GM18873 (cell line): ENCODE data around the gene MC1R.
"Not testable (repeated sequence)": the region's sequence is repeated elsewhere in the genome, so short reads cannot be mapped to it uniquely, and the experiment has no call there.

Source experiments
- ATAC-seq: cut with Tn5 transposase; IDR thresholded peaks from one replicate; pipeline ENCODE4 v1.9.1; 2021; ENCODE audit warnings: mild to moderate bottlenecking, moderate library complexity, moderate number of reproducible peaks; ENCODE audit not compliant: unreplicated experiment, low FRiP score

MC1R gene

DNA sequence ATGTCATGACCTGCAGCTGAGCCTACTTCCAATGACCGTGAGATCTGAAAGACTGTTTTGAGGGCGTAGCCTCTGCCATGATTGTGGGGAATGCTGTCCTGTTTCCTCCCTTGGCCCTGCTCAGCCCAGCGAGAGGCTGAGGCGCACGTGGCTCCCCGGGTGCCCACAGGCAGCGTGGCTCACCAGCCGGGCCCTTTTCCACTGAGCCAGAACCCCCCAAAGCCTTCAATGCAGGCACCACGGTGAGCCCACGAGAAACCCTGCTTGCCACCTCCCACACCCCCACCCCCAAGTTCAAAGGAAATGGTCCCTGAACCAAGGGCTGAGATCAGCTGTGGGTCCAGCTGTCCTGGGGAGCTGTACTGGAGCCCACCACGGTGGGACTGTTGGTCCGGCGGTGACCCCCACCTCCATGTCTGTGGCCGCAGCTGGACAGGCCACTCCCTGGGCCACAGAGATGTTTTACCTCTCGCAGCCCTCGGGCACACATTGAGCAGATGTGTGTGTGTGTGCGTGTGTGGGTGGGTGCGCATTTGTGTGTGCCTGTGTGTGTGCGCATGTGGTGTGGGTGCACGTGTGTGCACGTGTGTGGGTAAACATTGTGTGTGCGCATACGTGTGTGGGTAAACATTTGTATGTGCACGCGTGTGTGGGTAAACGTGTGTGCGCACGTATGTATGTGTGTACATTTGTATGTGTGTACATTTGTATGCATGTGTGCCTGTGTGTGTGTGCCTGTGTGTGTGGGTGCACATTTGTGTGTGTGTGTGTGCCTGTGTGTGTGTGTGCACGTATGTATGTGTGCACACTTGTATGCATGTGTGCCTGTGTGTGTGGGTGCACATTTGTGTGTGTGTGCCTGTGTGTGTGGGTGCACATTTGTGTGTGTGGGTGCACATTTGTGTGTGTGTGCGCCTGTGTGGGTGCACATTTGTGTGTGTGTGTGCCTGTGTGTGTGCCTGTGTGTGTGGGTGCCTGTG lies 5.0 kb upstream of the MC1R start:
- ATAC-seq, result no peak

DNA sequence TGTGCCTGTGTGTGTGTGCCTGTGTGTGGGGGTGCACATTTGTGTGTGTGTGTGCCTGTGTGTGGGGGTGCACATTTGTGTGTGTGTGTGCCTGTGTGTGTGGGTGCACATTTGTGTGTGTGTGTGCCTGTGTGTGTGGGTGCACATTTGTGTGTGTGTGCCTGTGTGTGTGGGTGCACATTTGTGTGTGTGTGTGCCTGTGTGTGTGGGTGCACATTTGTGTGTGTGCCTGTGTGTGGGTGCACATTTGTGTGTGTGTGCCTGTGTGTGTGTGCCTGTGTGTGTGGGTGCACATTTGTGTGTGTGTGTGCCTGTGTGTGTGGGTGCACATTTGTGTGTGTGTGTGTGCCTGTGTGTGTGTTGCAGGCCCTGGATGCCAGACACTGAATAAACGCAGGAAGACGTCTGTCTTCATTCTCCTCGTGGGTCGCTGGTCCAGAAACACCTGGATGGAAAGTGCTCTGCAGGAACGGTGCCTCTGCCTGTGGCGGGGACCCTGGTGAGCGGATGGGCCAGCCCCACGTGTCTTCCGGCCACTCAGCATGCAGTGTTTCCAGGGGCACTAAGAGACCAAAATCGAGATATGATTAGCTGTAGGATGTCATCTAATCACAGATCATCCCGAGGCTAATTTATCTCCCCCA lies 3.9 kb upstream of the MC1R start:
- ATAC-seq, result not testable (repeated sequence)

DNA sequence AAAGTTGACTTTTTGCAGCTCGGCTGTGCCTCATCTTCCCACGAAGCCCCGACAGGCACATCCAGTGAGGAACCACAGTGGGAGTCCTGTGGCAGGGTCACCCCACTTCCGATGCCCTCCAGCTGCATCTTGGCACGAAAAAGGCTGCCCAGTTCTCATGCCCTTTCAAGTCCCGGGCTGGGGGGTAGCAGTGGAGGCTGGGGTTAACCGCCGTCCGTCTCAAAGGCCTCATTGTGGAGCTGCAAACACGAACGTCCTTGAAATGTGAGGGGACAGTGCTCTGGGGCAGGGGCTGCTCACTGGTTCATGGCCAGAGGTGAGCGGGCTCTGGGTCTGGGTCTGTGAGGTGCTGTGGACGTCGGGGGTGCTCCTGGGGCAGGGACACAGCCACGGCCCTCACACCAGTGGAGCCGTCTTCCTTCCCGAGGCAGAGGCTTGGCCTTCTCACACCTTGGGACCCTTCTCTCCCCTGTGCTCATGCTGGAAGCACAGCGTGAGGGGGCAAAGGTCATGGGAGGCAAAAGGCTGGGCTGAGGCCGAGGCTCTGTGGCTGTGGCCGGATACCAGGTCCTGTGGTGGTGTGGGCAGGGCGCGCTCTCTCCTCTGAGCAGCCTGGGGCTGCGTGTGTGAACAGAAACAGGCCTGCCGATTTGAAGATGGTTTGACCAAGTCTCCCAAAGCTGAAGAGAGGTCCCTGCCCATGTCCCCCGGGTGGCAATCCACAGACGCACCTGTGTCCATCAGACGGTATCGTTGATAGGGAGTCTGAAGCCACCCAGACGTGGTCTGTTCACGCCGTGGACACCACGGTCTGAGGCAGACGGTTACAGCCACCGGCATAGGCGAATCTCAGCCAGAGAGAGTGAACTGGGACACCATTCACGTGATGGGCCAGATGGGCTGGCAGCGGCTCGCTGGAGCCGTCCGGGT lies 3.1 kb upstream of the MC1R start:
- no peak for ATAC-seq

DNA sequence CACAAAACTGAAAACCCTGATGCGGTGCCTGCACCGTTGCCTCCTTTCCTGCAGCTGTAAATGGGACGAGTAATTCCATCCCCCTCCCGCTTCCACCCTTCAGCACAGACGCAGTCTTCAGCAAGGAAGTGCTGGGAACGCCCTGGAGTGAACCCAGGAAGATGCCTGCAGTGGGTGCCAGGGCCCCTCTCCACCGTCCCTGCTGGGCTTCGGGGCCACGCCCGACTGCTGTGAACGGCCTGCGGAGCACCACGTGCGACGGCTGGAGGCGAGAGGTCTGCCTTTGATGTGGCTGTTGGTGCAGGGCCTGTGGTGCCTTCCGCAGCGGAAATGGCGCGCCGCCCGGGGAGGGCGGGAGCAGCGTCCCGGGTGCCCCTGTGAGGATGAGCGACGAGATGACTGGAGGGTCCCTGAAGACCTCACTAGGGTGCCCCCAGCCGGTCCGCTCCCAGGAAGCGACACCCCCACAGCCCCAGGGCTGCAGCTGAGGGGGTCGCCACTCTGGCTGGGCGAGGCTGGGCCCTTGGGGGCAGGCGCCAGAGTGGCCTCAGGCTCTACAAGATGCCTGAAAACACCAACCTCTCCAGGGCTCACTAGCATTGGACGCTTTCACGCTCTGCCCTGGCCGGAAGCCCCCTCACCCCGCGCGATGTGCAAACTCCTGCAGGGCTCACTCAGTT lies 749 bp upstream of the MC1R start:
- no peak for ATAC-seq

DNA sequence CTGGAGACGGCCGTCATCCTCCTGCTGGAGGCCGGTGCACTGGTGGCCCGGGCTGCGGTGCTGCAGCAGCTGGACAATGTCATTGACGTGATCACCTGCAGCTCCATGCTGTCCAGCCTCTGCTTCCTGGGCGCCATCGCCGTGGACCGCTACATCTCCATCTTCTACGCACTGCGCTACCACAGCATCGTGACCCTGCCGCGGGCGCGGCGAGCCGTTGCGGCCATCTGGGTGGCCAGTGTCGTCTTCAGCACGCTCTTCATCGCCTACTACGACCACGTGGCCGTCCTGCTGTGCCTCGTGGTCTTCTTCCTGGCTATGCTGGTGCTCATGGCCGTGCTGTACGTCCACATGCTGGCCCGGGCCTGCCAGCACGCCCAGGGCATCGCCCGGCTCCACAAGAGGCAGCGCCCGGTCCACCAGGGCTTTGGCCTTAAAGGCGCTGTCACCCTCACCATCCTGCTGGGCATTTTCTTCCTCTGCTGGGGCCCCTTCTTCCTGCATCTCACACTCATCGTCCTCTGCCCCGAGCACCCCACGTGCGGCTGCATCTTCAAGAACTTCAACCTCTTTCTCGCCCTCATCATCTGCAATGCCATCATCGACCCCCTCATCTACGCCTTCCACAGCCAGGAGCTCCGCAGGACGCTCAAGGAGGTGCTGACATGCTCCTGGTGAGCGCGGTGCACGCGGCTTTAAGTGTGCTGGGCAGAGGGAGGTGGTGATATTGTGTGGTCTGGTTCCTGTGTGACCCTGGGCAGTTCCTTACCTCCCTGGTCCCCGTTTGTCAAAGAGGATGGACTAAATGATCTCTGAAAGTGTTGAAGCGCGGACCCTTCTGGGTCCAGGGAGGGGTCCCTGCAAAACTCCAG lies 1.1 kb downstream of the MC1R start:
- no peak for ATAC-seq

DNA sequence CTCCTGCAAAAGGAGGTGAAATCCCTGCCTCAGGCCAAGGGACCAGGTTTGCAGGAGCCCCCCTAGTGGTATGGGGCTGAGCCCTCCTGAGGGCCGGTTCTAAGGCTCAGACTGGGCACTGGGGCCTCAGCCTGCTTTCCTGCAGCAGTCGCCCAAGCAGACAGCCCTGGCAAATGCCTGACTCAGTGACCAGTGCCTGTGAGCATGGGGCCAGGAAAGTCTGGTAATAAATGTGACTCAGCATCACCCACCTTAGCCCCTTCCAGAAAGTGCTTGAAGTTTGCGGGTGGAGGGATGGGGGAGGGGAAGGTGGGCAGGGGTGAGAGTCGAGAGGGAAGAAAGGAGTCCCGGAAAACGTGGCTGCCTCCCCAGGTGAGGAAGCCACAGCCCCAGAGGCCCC lies 2.1 kb downstream of the MC1R start:
- ATAC-seq, result no peak

DNA sequence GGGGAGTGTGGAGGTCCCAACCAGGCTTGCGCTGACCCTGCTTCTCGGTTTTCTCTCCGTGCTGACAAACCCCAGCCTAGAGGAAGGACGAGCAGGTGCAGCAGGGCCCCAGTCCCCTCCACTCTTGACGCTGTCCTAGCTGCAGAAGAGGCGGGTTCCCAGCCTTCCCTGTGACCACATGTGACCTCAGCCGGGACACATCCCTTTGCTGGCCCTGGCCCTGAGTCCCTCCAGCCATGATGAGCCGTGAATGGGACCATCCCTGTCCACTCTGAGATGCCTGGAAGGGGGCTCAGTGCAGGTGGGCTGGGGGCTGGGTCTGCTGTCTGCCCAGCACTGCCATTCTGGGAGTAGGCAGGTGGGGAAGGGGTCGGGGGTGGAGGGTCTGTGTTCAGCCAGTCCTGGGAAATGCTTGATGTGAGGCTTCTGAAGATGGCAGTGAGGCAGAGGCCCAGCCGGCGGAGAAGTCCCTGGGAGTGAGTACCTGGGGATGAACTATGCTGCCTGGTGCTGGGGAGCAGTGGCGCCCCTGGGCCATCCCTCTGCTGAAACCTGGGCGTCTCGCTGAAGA lies 2.6 kb downstream of the MC1R start:
- no peak for ATAC-seq

DNA sequence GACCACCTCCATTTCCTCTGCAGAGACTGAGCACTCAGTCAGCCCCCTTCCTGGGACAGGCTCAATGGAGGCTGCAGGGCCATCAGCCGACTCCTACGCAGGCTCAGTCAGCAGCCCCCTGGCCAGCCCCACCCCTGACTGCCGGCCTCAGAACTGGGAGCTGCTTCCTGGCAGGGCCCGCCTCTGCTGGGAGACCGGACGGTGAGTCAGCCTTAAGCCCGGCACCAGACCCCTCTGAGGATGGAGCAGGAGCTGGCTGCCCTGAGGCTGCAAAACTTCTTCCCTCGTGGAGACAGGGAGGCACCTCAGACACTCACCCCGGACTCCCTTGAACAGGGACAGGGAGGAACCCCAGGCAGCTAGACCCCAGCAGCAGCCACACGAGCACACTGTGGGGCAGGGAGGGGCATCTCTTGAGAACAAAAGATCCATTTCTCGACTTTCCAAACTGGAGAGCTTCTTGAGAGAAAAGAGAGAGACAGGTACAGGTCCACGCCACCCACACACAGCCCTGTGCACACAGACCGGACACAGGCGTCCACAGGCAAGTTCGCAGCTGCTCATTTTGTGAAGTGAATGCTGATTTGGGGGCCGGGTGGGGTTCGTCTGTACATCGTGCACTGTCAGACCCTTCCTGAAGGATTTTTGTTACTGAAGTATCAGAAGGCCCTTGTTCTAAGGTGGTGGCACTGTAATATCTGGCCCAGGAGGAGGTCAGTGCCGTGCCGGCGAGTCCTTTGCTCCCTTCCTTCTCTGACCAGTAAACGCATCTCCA lies 3.2 kb downstream of the MC1R start:
- no peak for ATAC-seq

DNA sequence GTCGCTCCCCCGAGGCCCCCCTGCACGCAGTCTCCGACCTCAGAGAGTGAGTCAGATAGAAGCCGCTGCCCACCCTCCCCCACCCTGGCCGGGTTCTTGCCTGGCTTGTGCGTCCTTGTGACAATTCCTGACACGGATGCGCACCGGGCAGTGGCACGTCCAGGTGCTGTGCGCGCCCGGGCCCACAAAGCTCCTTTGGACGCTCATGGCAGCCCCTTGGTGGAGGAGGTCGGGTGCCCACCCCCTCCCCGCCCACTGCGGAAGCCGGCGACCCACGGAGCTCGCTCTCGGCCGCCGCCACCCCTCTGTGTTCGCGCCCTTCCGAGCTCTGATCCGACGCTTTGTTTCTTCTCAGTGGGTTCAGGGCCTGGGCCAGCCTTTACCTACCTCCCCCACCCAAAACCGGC lies 3.8 kb downstream of the MC1R start:
- no peak for ATAC-seq

DNA sequence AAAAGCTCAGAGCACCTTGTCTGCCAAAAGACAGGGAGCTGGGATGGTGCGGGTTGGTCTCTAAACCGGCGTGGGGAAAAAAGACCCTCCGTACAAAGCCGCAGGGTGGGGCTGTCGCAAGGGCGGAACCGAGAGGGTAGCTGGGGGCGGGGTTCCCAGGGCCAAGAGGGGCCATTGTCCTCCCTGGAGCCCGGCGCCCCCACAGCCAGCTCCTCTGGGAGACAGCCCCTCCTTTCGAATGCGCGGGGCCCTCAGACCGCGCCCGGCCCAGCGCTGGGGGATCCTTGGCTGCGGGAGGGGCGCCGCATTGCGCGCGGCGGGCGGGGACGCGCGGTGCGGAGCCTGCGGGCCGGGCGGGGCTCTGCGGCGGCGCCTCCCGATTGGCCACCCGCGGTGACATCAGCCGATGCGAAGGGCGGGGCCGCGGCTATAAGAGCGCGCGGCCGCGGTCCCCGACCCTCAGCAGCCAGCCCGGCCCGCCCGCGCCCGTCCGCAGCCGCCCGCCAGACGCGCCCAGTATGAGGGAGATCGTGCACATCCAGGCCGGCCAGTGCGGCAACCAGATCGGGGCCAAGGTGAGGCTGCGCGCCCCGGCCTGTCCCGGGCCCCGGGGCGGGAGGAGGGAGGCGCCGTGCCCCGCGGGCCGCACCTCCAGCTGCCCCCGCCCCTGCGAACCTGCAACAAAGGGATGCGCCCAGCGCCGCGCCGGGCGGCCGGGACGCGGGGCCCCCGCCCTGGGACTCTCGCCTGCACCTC lies 4.4 kb downstream of the MC1R start, which contains the start of gene TUBB3:
TUBB3 (plus strand) TSS at position 459 of the 756 bp plus-strand sequence; CDS start at position 519, 60 bp downstream.
- ATAC-seq, result no peak

DNA sequence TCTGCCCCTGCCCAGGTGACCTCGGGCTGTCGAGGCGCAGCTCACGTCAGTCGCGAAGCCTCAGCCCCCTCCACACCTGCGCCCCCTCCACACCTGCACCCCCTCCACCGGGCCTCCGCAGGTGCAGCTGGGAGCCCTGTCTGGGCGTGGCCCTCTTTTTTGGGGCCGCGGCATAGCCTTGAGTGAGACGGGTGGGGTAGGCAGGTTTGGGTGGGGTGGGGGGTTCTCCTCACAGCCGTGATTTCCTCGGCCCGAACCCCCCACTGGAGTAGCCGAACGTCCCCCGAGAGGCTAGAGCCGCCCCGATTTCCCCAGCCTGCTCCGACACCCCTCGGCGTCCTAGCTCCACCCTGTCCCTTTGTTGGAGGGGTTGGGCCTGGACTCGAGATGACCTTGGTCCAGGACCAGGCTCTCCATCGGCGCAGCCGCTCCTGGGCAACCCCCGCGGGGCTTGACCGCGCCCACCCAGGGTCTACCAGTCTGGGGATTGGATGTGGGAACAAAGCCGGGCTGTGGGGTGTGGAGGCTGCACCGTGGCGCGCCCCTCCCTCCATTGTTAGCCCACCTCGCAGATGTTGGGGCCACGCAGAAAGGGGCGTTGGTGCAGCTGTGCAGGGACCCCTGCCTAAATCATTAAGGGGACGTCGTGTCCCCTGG lies 5.1 kb downstream of the MC1R start:
- ATAC-seq, result no peak

DNA sequence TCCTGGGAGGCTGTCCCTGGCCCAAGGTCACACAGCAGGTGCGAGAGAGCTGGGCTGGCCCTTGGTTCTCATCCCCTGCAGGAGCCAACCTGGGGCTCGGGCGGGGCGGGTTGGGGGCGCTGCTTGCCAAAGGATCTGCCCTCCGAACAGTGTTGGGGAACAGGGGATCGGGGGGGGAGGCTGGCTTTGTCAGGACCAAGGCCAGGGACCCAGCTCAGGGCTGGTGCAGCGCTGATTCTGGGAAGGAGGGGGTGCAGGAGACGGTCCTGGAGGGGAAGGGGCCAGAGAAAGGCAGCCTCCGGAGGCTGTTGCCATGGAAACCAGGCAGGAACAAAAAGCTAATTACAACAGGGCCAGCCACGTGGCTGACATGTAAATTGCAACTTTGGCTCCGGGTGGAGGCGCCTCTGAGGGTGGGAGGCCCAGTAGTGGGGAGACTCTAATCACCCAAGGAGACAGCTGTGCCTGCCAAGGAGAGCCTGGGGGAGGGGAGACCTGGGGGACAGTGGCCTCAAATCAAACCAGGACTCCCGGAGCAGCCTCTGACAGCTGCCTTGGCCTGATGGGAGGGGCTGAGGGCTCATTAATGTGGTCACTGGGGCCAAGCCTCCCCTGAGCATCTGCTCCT lies 5.7 kb downstream of the MC1R start:
- no peak for ATAC-seq

DNA sequence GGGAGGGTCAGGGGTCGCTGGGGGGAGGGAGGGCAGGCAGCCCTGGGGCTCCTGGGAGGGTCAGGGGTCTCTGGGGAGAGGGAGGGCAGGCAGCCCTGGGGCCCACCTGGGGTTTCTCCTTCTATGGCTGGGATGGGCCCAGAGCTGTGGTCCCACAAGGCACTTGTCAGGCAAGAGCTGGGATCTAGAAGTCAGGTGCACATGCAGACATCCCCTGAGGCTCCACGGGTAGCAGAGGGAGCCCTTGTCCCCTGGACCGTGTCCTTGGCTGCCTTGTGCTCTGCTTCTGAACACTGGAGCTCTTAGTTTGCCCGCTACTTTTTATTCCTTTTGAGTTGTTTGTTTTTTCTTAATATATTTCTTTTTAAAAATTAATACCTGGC lies 6.3 kb downstream of the MC1R start:
- ATAC-seq, result no peak

DNA sequence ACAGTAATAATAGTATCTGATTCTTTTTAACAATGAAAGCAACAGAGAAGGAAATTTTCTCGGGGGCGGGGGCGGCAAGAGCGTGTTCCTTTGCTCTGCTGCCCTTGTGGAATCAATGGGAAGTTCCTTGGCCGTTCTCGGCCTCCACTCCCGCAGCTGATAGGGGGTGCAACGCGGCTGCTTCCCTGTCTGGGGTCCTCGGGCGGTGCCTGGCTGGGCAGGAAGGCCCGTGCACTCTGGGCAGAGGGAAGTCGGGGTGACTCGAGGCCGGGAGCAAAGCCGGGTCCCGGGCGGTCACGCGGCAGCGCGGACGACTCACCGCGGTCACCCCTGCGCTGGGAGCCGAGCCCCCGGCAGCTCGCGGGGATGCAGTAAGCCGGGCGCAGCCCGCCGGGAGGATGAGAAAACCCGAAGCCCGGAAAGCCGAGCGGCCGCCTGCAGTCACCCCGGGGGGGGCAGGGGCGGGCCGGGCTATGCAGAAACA lies 7.0 kb downstream of the MC1R start:
- ATAC-seq, result no peak

DNA sequence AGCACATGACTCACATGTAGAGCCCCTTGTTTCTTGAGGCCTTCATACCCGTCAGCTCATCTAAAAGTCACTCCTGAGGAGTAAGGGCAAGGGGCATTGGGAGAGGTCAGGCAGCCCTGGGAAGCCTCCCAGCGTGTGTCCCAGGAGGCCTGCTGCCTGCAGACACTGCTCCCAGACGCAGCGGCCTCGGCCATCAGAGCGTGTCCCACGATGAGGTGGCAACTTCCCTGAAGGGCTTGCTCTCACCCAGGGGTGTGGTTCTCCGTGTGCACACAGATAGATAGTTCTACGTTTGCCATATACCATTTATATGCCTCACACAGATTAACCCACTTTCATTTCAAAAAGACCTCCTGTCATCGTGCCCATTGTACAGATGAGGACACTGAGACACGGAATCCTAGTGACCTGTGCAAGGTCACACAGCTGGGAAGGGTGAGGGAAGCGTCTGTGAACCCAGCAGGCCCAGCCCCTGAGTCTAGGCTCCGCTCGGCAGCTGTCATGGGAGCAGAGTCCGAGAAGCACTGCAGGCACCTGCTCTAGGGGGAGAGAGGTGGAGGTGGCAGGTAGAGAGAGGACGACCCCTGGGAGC lies 12.7 kb downstream of the MC1R start:
- ATAC-seq, result no peak

DNA sequence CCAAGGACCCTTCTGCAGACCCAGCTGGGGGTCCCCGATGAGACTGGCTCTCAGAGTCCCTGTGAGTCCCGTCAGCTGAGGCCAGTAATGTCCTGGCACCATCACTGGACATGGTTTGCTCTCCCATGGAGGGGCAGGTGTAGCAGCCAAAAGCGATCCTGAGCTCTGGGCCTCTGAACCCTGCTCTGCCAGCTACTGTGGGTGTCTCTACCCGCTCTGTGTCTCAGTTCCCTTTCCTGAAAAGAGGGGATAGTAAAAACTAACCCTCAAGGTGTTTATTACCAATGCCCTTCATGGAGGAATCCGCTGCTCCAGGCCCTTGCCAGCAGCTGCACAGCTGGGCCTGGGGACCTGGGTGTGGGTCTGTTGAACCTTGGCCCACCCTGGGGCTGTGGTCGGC lies 13.3 kb downstream of the MC1R start:
- no peak for ATAC-seq
